ENCODE results near the gene EMD. TPM values are rescaled to one million over a fixed set of nuclear protein-coding genes. Genes with fewer than 3 reads are reported as not detected.
A peak's percentile ranks its signal among the peaks of the same experiment; 100 is the strongest.

EMD gene
- total RNA-seq, 1 experiment from 2014 or later = 107 TPM

DNA sequence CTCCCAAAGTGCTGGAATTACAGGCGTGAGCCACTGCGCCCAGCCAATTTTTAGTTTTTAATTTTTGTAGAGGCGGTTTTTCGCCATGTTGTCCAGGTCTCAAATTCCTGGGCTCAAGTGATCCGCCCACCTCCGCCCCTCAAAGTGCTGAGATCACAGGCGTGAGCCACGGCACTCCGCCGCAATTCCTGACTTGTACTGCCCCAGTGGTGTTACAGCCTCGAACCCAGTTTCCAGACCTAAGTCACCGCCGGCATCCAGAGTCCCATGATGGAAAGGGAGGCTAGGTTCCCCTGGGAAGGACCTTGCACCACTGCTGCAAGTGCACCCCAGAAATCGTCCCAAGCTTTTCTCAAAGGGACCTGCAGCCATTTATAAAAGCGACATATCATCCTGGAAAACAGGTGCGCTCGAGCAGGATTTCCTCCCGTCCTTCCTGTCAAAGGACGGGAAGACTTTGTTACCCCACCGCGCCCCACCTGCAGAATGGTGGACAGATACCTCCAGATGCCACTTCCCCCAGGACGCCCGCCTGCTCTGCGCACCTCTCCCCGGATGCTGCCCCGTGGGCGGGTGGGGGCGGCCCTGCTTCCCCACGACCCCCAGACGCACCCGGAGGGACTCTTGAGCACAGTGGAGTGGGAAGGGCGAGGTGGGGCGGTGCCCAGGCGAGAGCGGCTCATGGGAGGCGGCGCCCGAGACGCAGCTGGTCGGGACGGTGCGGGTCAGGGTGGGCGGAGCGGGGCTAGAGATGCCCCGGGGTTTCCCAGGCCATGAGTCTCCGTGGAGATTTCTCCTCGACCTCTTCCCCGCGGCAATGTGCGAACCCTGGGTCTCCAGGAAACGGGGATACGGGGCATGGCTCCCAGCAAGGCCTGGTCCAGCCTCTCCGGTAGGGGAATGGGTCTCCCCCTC, 18.1 kb downstream of the EMD start:
- ChIA-PET CTCF (interaction anchor here (1.3 to 3.3 kb wide), 2 partner anchors 17 to 24 kb away, joined by 5 to 21 read pairs; partner anchors contain the start of gene FLNA), POLR2A (interaction anchor here (0.7 to 4.7 kb wide), 21 partner anchors 13 to 426 kb away, joined by 3 to 100 read pairs (median 7); partner anchors contain the start of genes ATP6AP1, DNASE1L1, EMD and FAM3A)
- Mint-ChIP-seq H3K9me3 (ENCODE audit: unreplicated experiment) (no peaks in the 10 kb centered on the region), H3K4me1 (ENCODE audit: insufficient read depth, unreplicated experiment) (peaks cover 5% of the 10 kb centered on the region), H3K27me3 (ENCODE audit: insufficient read depth, unreplicated experiment) (no peaks in the 10 kb centered on the region), H3K4me3 (ENCODE audit: unreplicated experiment) (peak overlapping the region; percentile 92), H3K36me3 (ENCODE audit: insufficient read depth, unreplicated experiment) (peaks cover 42% of the 10 kb centered on the region), H3K27ac (ENCODE audit: low read depth, unreplicated experiment) (peak overlapping the region; percentile 97)
- intact Hi-C loops (cut with micrococcal nuclease) = loop anchor here (5.0 kb wide), 1 partner anchor 135 kb away; no protein-coding TSS in a partner anchor
- DNase-seq (ENCODE audit: unreplicated experiment) = peak; percentile 69
- no peak for TF ChIP-seq CTCF (IDR thresholded peaks at IDR 0.05; ENCODE audit: unreplicated experiment)
- BruUV-seq (replicated peaks) = TSS peak; percentile 63

DNA sequence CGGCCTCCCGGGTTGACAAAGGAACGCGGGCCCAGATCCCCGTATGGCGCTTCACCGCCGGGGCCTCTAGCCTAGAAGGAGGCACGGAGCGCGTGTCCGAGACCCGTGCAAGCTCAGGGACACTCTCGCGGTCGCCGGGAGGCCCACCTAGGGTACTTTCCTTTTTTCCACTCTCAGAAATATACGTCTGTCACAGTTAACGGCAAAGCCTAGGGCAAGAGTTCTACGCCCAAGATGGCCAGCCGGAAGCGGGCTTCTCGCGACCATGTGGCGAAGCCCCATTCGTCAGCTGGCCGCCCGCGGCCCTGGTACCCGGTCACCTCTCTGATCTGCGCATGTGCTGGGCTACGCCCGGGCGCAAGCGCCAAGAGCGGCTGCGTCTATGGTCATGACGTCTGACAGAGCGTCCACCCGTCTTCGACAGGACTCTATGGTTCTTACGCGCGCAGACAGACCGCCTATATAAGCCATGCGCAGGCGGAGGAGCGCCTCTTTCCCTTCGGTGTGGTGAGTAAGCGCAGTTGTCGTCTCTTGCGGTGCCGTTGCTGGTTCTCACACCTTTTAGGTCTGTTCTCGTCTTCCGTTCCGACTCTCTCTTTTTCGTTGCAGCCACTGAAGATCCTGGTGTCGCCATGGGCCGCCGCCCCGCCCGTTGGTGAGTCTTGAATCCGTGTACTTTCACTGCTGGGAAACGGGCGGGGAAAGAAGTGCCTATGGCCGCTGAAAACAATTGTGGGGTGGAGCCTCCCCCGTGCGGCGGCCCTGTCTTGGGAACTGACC, 19.0 kb downstream of the EMD start, which contains the start of gene RPL10:
RPL10 (plus strand) TSS at position 490 of the 780 bp plus-strand sequence; CDS start at position 633, 143 bp downstream.
- TF ChIP-seq CTCF (IDR thresholded peaks at IDR 0.05; ENCODE audit: unreplicated experiment) = no peak
- DNase-seq (ENCODE audit: unreplicated experiment) = peak; percentile 93
- Mint-ChIP-seq H3K27me3 (ENCODE audit: insufficient read depth, unreplicated experiment) (no peaks in the 10 kb centered on the region), H3K27ac (ENCODE audit: low read depth, unreplicated experiment) (peak within 1 kb of the TSS; percentile 97), H3K9me3 (ENCODE audit: unreplicated experiment) (no peaks in the 10 kb centered on the region), H3K36me3 (ENCODE audit: insufficient read depth, unreplicated experiment) (peaks cover 50% of the 10 kb centered on the region), H3K4me3 (ENCODE audit: unreplicated experiment) (peak within 1 kb of the TSS; percentile 92), H3K4me1 (ENCODE audit: insufficient read depth, unreplicated experiment) (peaks cover 5% of the 10 kb centered on the region)
- BruUV-seq (replicated peaks) = no TSS peak
- ChIA-PET CTCF (interaction anchor here (0.7 to 3.3 kb wide), 3 partner anchors 12 to 146 kb away, joined by 3 to 21 read pairs (median 4); partner anchors contain the start of gene FLNA), POLR2A (interaction anchor here (0.6 to 4.7 kb wide), 24 partner anchors 12 to 427 kb away, joined by 3 to 100 read pairs (median 6); partner anchors contain the start of genes ATP6AP1, DNASE1L1, EMD and FAM3A)
- intact Hi-C loops (cut with micrococcal nuclease) = loop anchor here (5.0 kb wide), 1 partner anchor 134 kb away; no protein-coding TSS in a partner anchor

DNA sequence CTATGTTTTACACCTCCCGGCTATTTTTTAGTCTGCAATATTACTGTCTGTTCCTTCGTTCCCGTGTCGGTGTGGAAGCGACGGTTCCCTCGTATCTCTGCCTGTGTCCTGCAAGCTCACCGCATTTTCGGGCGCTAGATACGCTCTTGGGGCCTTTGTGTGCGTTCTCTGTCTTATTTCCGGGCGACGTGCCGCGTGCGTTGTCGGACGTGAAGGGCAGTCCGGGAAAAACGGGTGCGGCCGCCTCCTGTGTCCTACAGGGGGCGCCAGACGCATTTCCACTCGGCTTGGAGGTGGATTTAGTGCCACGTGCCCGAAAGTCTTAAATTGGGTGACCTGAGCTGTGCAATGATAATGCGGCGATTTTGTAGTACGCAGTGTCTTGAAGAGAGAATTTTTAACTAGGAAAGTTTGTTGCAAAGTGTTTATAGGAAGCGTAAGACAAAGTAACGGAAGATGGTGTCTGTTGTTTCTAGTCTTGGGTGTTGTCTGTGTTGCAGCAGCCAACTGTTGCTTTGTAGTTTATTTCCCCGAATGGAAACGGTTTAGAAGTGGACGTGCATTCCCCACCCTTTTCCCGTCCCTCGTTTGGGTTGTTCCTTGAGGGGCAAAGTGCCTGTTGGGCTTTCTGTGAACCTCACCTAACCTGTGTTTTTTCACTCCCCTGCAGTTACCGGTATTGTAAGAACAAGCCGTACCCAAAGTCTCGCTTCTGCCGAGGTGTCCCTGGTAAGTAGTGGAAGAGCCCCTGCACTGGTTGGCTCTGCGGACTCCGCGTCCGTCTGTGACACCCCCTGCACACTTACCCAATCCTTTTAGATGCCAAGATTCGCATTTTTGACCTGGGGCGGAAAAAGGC, 19.8 kb downstream of the EMD start:
- TF ChIP-seq CTCF (IDR thresholded peaks at IDR 0.05; ENCODE audit: unreplicated experiment) = peak; percentile 42
- TSS peak; percentile 72 for BruUV-seq (replicated peaks)
- Mint-ChIP-seq H3K4me3 (ENCODE audit: unreplicated experiment) (peak overlapping the region; percentile 92), H3K27me3 (ENCODE audit: insufficient read depth, unreplicated experiment) (no peaks in the 10 kb centered on the region), H3K4me1 (ENCODE audit: insufficient read depth, unreplicated experiment) (peaks cover 5% of the 10 kb centered on the region), H3K9me3 (ENCODE audit: unreplicated experiment) (no peaks in the 10 kb centered on the region), H3K36me3 (ENCODE audit: insufficient read depth, unreplicated experiment) (peaks cover 51% of the 10 kb centered on the region), H3K27ac (ENCODE audit: low read depth, unreplicated experiment) (peak overlapping the region; percentile 97)
- ChIA-PET CTCF (interaction anchor here (0.6 to 3.3 kb wide), 10 partner anchors 9 to 555 kb away, joined by 3 to 21 read pairs (median 4); partner anchors contain the start of gene FLNA), POLR2A (interaction anchor here (0.6 to 4.7 kb wide), 24 partner anchors 11 to 428 kb away, joined by 3 to 100 read pairs (median 6); partner anchors contain the start of genes ATP6AP1, DNASE1L1, EMD and FLNA)
- intact Hi-C loops (cut with micrococcal nuclease) = loop anchor here (5.0 kb wide), 1 partner anchor 133 kb away; no protein-coding TSS in a partner anchor
- DNase-seq (ENCODE audit: unreplicated experiment) = peak; percentile 77

Data from MCF 10A (cell line).